SK-N-SH treated with all-trans-retinoic acid at 6 μM for 48 hours (cell line): ENCODE data around the gene AP2A2.

ENCODE experiments used
- SNAI2 ChIP-seq: fragments of 250-450 bp; sonication (Bioruptor Pico); IDR thresholded peaks from 2 replicates; pipeline ENCODE4 v1.5.0; 2020; ENCODE audit warnings: mild to moderate bottlenecking, moderate library complexity
- ZFP30 ChIP-seq: fragments of 450-650 bp; formaldehyde crosslinking; IDR thresholded peaks from 2 replicates; pipeline ENCODE4 v1.5.0; 2022; ENCODE audit warnings: mild to moderate bottlenecking, moderate library complexity

DNA sequence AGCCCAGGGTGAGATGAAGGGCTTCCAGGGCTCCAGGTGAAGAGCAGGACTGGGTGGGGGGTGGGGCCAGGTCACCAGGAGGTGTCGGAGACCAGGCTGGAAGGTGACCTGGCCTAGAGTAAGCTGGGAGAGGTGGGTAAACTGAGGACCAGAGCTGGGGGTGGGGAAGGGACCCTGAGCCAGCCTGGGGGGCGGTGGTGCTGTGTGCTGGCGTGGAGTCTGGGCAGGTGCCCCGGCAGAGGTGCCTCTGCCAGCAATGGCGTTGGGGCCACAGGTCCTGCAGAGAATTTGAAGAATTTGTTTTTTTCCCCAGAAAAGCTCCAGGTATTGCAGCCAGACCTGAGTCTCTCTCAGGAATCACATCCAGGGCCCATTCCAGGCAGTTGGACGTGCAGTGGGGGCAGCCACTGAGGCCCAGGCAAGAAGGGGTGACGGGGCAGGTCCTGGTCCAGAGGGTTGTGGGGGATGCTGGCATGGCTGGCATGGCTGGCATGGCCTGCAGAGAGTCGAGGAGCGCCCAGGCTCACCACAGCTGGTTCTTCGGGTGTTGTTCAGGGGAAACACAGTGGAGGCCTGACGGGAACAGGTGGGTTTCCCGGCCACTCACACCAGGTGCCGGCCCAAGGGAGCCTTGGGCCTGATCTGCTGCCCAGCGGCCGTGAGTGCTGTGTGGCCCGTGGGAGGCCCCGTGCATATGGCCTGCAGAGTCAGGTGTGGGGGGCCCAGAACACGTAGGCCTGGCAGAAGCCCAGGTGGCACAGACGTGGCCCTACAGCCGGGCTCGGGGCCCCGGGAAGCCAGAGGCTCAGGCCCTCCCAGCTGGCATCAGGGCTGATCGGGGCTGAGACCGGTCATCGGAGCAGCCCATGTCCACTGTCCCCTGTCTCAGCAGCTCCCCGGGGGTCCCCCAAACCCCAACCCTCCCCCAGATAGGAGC, 117.2 kb downstream of the AP2A2 start:
- no peak for TF ChIP-seq SNAI2
- TF ChIP-seq ZFP30 (CRISPR knock-in tag) = no peak
